Panc1 (cell line): ENCODE results near the gene CD244. TPM values are rescaled to one million over a fixed set of nuclear protein-coding genes. Genes with fewer than 3 reads are reported as not detected.

Experiments used
- ATAC-seq: fragments of 200-7000 bp; cut with Tn5 transposase; 2 replicates; pipeline ENCODE4 v1.9.1; 2020; ENCODE audit warnings: mild to moderate bottlenecking, moderate library complexity
- BruUV-seq: library from RNA; stranded (reverse); fragments of 400-500 nt; replicated peaks from 2 replicates; lab custom pipeline; 2021; lab: Mats Ljungman, UMichigan
- CTCF ChIA-PET: fragments of 300-600 bp; sonication (Branson Sonifier 250); formaldehyde crosslinking; loops from one replicate; lab custom pipeline; 2022; ENCODE audit warnings: antibody characterized with exemption; lab: Charles Lee
- POLR2A ChIA-PET: fragments of 300-600 bp; sonication (Branson Sonifier 250); formaldehyde crosslinking; loops from one replicate; lab custom pipeline; 2022; ENCODE audit warnings: antibody characterized with exemption; lab: Charles Lee
- DNase-seq: peaks from one replicate; pipeline ENCODE4 v3.0.0-alpha.2; 2010; ENCODE audit warnings: low read depth, low spot score
- H3K27ac ChIP-seq: 2 replicates; pipeline ENCODE4 v1.5.1; 2011; ENCODE audit warnings: mild to moderate bottlenecking, low read length, inconsistent platforms
- H3K27me3 ChIP-seq: fragments of 200-500 bp; sonication (Bioruptor generic); 2 replicates; pipeline ENCODE4 v1.6.0; 2014; ENCODE audit warnings: low read length, inconsistent platforms; ENCODE audit not compliant: control insufficient read depth, insufficient read depth
- H3K36me3 ChIP-seq: fragments of 200-500 bp; sonication (Bioruptor generic); 2 replicates; pipeline ENCODE4 v1.5.1; 2014; ENCODE audit warnings: inconsistent platforms, mild to moderate bottlenecking, low read length, moderate library complexity; ENCODE audit not compliant: control insufficient read depth, insufficient read depth
- H3K4me1 ChIP-seq: 2 replicates; pipeline ENCODE4 v1.5.1; 2011; ENCODE audit warnings: inconsistent platforms, mild to moderate bottlenecking, low read length, moderate library complexity; ENCODE audit not compliant: control insufficient read depth, insufficient read depth
- H3K4me3 ChIP-seq, 2 experiments: 2 replicates each; pipeline ENCODE4 v1.5.1; 2011 to 2012; ENCODE audit warnings: low read depth in 2 of 2, low read length in 2 of 2, mild to moderate bottlenecking in 2 of 2, inconsistent platforms in 1 of 2, moderate library complexity in 1 of 2
- H3K9me3 ChIP-seq: fragments of 200-500 bp; sonication (Bioruptor generic); 2 replicates; pipeline ENCODE4 v1.5.1; 2014; ENCODE audit warnings: low read depth, mild to moderate bottlenecking, inconsistent platforms, low read length, moderate library complexity; ENCODE audit not compliant: control insufficient read depth, insufficient read depth
- CTCF ChIP-seq: fragments of 450-650 bp; IDR thresholded peaks from 2 replicates; pipeline ENCODE4 v1.5.1; 2017; ENCODE audit warnings: mild to moderate bottlenecking
- POLR2AphosphoS5 ChIP-seq: IDR thresholded peaks from 2 replicates; pipeline ENCODE4 v1.6.1; 2012; ENCODE audit warnings: mild to moderate bottlenecking, low read depth, low read length, moderate library complexity
- REST ChIP-seq, 2 experiments: IDR thresholded peaks; 2 replicates each; pipeline ENCODE4 v1.6.1; 2011 to 2012; ENCODE audit warnings: low read depth in 2 of 2, control low read depth in 1 of 2, low read length in 1 of 2, mild to moderate bottlenecking in 1 of 2, moderate library complexity in 1 of 2; ENCODE audit not compliant: insufficient read depth in 1 of 2
- SIN3A ChIP-seq: IDR thresholded peaks from 2 replicates; pipeline ENCODE4 v1.6.1; 2012; ENCODE audit warnings: low read depth, mild to moderate bottlenecking, low read length, moderate library complexity, borderline replicate concordance; ENCODE audit not compliant: insufficient read depth
- TCF7L2 ChIP-seq: IDR thresholded peaks from 2 replicates; pipeline ENCODE4 v1.6.1; 2011; ENCODE audit warnings: mild to moderate bottlenecking, low read depth, low read length, inconsistent platforms
- in situ Hi-C: cut with HindIII; loops from 2 replicates; pipeline ENCODE4 v1.10.0; 2016; ENCODE audit warnings: low sequenced_read_pairs, low pct_unique_long_range_greater_than_20kb
- intact Hi-C: fragments of 100-400 bp; cut with micrococcal nuclease; formaldehyde crosslinking; loops from one replicate; pipeline ENCODE4 v1.10.0; 2022; ENCODE audit not compliant: unreplicated experiment
- total RNA-seq: library from RNA; stranded (reverse); gene quantifications from one replicate; pipeline ENCODE4 v1.2.1, GENCODE V29; 2021; ENCODE audit not compliant: unreplicated experiment

The CD244 gene
- total RNA-seq, 1 experiment from 2014 or later: not detected

GRCh38 chr1:160800645-160801408 lies 61.9 kb downstream of the CD244 start:
- ATAC-seq: no peak
- no TSS peak for BruUV-seq
- CTCF ChIA-PET: no interaction called here

GRCh38 chr1:160800142-160800541 lies 62.5 kb downstream of the CD244 start:
- ChIA-PET POLR2A (no interaction called here), CTCF (no interaction called here)
- BruUV-seq: no TSS peak
- in situ Hi-C loops (no loop called here), intact Hi-C loops (no loop called here)
- no peak for DNase-seq
- Histone ChIP-seq H3K4me3 (no peak overlapping the region), H3K9me3 (no peaks in the 10 kb centered on the region), H3K27me3 (no peaks in the 10 kb centered on the region), H3K4me1 (no peaks in the 10 kb centered on the region), H3K36me3 (no peaks in the 10 kb centered on the region), H3K27ac (no peak overlapping the region)
- ATAC-seq: no peak
- TF ChIP-seq POLR2AphosphoS5 (no peak), SIN3A (no peak), CTCF (no peak), REST (IDR thresholded peaks at IDR 0.05; ENCODE audit: insufficient read depth in 1 of 2, low read depth in 2 of 2, low read length in 1 of 2) (no peak), TCF7L2 (no peak)

More at GRCh38 chr1:160800645-160801408, 61.9 kb downstream of the CD244 start:
- POLR2A ChIA-PET: no interaction called here
- TF ChIP-seq SIN3A: no peak
- TF ChIP-seq CTCF: no peak
- TF ChIP-seq REST (IDR thresholded peaks at IDR 0.05; ENCODE audit: insufficient read depth in 1 of 2, low read depth in 2 of 2, low read length in 1 of 2): no peak
- no peak for TF ChIP-seq TCF7L2
- TF ChIP-seq POLR2AphosphoS5: no peak
- intact Hi-C loops: no loop called here
- Histone ChIP-seq H3K27me3 (no peaks in the 10 kb centered on the region), H3K9me3 (no peaks in the 10 kb centered on the region), H3K4me1 (no peaks in the 10 kb centered on the region), H3K36me3 (no peaks in the 10 kb centered on the region), H3K27ac (no peak overlapping the region), H3K4me3 (no peak overlapping the region)
- in situ Hi-C loops: no loop called here
- no peak for DNase-seq
